ENCODE measurements around the gene STOM.
"Not testable (repeated sequence)": the region's sequence is repeated elsewhere in the genome, so short reads cannot be mapped to it uniquely, and the experiment has no call there.

The STOM gene

GRCh38 chr9:121292051-121292450 is 78.0 kb downstream of the STOM start:
- FAIRE-seq (no peak), DNase-seq (ENCODE audit: insufficient read length, low spot score) (no peak)
- TF ChIP-seq POU2F2 (IDR thresholded peaks at IDR 0.05; ENCODE audit: low read depth, low read length) (no peak), TAF1 (IDR thresholded peaks at IDR 0.05; ENCODE audit: low read depth, low read length) (no peak), POLR2A (IDR thresholded peaks at IDR 0.05; ENCODE audit: low read depth, low read length) (no peak), PAX5 (IDR thresholded peaks at IDR 0.05; ENCODE audit: insufficient read depth, low read length, severe bottlenecking) (no peak), SPI1 (IDR thresholded peaks at IDR 0.05; ENCODE audit: low read depth, low read length) (no peak), POLR2AphosphoS5 (IDR thresholded peaks at IDR 0.05; ENCODE audit: low read depth, low read length) (no peak)

- not testable (repeated sequence) for DNase-seq (ENCODE audit: insufficient read length, low spot score); FAIRE-seq
Observed at GRCh38 chr9:121291536-121291935, 78.5 kb downstream of the STOM start.

- TF ChIP-seq PAX5 (IDR thresholded peaks at IDR 0.05; ENCODE audit: insufficient read depth, low read length, severe bottlenecking) (no peak), TAF1 (IDR thresholded peaks at IDR 0.05; ENCODE audit: low read depth, low read length) (no peak), SPI1 (IDR thresholded peaks at IDR 0.05; ENCODE audit: low read depth, low read length) (no peak), POU2F2 (IDR thresholded peaks at IDR 0.05; ENCODE audit: low read depth, low read length) (no peak), POLR2A (IDR thresholded peaks at IDR 0.05; ENCODE audit: low read depth, low read length) (no peak), POLR2AphosphoS5 (IDR thresholded peaks at IDR 0.05; ENCODE audit: low read depth, low read length) (no peak)
- DNase-seq (ENCODE audit: insufficient read length, low spot score) (no peak), FAIRE-seq (no peak)
Observed at GRCh38 chr9:121289772-121290370, 80.2 kb downstream of the STOM start.

- DNase-seq (ENCODE audit: insufficient read length, low spot score) (no peak), FAIRE-seq (no peak)
- no peak for TF ChIP-seq PAX5 (IDR thresholded peaks at IDR 0.05; ENCODE audit: insufficient read depth, low read length, severe bottlenecking)
- no peak for TF ChIP-seq POLR2A (IDR thresholded peaks at IDR 0.05; ENCODE audit: low read depth, low read length)
- TF ChIP-seq TAF1 (IDR thresholded peaks at IDR 0.05; ENCODE audit: low read depth, low read length) = no peak
- TF ChIP-seq POLR2AphosphoS5 (IDR thresholded peaks at IDR 0.05; ENCODE audit: low read depth, low read length) = no peak
- TF ChIP-seq SPI1 (IDR thresholded peaks at IDR 0.05; ENCODE audit: low read depth, low read length) = no peak
- TF ChIP-seq POU2F2 (IDR thresholded peaks at IDR 0.05; ENCODE audit: low read depth, low read length) = no peak
Observed at GRCh38 chr9:121289026-121289771, 80.9 kb downstream of the STOM start.

Data from GM12891 (cell line).